Measurements from ENCODE around the gene PARD3. TPM values are rescaled to one million over a fixed set of nuclear protein-coding genes. Genes with fewer than 3 reads are reported as not detected.

Gene PARD3
- total RNA-seq, 1 donor from 2014 or later = 34.1 TPM

DNA sequence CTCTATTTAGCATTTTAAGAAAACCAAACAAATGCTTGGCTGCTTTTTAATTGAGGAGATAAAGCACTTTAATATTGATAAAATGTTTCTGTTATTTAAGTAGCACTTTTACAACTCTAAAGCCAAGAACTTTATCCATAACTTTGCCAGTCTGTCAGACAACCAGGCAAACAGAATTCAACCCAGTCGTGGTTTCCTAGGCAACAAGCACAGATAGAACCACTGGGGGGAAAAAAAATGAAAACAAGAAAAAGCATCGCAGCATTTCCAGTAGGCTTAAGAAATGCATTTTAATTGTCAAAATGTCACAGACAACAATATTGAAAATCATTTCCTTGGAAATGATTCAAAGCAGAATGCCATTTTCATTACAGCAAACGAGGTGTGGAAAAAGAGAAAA is 323.4 kb downstream of the PARD3 start:
- ATAC-seq = no peak
- no peak overlapping the region for H3K27ac ChIP-seq
- intact Hi-C loops (cut with DNase I) = no loop called here
- H3K27me3 ChIP-seq (ENCODE audit: low read depth) = no peaks in the 10 kb centered on the region
- H3K36me3 ChIP-seq = no peaks in the 10 kb centered on the region
- no peak overlapping the region for H3K4me3 ChIP-seq
- TF ChIP-seq, protein P1, sequence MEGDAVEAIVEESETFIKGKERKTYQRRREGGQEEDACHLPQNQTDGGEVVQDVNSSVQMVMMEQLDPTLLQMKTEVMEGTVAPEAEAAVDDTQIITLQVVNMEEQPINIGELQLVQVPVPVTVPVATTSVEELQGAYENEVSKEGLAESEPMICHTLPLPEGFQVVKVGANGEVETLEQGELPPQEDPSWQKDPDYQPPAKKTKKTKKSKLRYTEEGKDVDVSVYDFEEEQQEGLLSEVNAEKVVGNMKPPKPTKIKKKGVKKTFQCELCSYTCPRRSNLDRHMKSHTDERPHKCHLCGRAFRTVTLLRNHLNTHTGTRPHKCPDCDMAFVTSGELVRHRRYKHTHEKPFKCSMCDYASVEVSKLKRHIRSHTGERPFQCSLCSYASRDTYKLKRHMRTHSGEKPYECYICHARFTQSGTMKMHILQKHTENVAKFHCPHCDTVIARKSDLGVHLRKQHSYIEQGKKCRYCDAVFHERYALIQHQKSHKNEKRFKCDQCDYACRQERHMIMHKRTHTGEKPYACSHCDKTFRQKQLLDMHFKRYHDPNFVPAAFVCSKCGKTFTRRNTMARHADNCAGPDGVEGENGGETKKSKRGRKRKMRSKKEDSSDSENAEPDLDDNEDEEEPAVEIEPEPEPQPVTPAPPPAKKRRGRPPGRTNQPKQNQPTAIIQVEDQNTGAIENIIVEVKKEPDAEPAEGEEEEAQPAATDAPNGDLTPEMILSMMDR (IDR thresholded peaks at IDR 0.05) = no peak
- H3K9me3 ChIP-seq = no peaks in the 10 kb centered on the region
- DNase-seq = no peak
- H3K4me1 ChIP-seq = peaks cover 8% of the 10 kb centered on the region

DNA sequence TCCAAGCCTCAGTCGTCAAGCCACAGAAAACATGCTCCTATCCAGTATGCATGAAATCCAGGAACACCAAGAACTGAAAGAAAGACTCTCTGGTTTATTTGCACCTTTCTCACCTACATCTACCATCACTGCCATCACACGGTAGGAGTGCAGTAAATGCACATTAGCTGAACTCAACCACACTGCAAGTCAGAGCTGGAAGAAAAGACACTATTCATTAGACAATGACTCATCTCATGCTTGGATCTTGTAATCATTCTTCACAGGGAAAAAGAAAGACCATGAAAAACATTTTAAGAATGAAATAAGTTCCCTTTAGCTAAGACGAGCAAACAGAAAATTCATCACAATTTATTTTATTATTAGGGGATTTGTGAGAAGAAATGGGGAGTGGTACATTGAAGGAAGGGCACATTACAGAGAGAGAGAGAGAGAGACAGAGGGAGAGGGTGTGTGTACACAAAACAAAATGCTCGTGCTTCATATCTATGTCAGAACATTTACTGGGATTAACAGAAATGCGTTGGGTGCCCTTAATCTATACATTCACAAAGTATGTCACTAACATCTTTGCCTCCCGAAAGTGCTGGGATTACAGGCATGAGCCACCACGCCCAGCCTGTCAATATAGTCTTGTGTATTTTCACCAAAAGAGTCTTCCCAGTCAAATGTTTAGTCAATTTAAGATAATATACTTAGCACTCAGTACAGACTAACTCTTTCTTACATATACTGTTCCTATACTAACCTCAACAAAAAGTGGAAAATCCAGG is 324.9 kb downstream of the PARD3 start:
- intact Hi-C loops (cut with DNase I) = no loop called here
- ATAC-seq (no peak), DNase-seq (no peak)
- H3K9me3 ChIP-seq = no peaks in the 10 kb centered on the region
- peaks cover 8% of the 10 kb centered on the region for H3K4me1 ChIP-seq
- no peak overlapping the region for H3K27ac ChIP-seq
- TF ChIP-seq, protein P1 (IDR thresholded peaks at IDR 0.05) = no peak
- H3K4me3 ChIP-seq = no peak overlapping the region
- no peaks in the 10 kb centered on the region for H3K36me3 ChIP-seq
- H3K27me3 ChIP-seq (ENCODE audit: low read depth) = no peaks in the 10 kb centered on the region

DNA sequence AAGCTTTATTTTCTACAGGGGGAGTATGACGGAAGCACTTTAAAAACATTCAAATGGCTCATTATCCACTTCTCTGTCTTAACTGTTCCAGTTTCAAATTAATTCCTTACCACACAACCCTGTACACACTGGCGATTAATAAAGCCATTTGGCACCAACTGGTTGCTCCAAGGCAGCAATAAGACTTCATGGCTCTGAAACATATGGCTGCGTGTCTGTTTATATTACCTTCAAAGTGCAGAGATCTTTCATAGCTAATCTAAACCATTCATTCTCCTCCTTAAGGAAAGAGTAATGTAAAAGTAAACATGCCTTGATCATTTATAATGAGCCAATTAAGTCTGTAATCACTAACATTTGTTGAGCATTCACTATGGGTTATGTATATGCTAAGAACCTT is 325.7 kb downstream of the PARD3 start:
- H3K27me3 ChIP-seq (ENCODE audit: low read depth) = no peaks in the 10 kb centered on the region
- TF ChIP-seq, protein P1 (IDR thresholded peaks at IDR 0.05) = no peak
- H3K9me3 ChIP-seq = no peaks in the 10 kb centered on the region
- H3K4me3 ChIP-seq = no peak overlapping the region
- intact Hi-C loops (cut with DNase I) = no loop called here
- no peaks in the 10 kb centered on the region for H3K36me3 ChIP-seq
- peaks cover 8% of the 10 kb centered on the region for H3K4me1 ChIP-seq
- ATAC-seq = no peak
- H3K27ac ChIP-seq = no peak overlapping the region
- no peak for DNase-seq

DNA sequence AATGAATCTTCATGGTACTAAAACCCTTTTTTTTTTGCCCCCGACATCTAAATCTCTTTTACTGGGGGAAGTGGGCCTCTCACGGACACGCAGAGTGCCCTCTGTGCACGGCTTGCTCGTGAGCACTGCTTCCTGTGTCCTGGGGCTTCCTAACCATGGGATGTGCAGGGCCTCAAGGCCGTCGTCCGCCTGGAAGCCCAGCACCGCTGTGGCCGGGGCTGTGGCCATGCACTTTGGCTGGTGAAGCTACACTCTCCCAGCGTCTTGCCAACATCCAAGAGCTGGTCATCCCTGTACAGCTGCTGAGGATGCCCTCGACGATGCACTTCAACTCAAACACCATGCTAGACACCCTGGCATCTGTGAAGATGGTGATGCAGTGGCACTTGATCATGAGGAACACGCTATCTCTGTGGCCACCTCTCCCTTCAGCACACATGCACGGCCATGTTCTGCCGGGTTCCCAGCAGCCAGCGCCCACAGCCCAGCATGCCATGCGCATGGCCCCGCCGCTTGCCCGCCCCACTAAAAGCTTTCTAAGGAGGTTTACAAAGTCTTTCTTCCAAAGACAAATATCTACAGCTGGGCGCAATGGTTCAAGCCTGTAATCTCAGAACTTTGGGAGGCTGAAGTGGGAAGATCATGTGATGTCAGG is 326.5 kb downstream of the PARD3 start:
- DNase-seq (no peak), ATAC-seq (no peak)
- no peaks in the 10 kb centered on the region for H3K9me3 ChIP-seq
- intact Hi-C loops (cut with DNase I) = no loop called here
- H3K27me3 ChIP-seq (ENCODE audit: low read depth) = no peaks in the 10 kb centered on the region
- no peaks in the 10 kb centered on the region for H3K36me3 ChIP-seq
- H3K4me3 ChIP-seq = no peak overlapping the region
- peaks cover 8% of the 10 kb centered on the region for H3K4me1 ChIP-seq
- TF ChIP-seq, protein P1 (IDR thresholded peaks at IDR 0.05) = no peak
- H3K27ac ChIP-seq = no peak overlapping the region

DNA sequence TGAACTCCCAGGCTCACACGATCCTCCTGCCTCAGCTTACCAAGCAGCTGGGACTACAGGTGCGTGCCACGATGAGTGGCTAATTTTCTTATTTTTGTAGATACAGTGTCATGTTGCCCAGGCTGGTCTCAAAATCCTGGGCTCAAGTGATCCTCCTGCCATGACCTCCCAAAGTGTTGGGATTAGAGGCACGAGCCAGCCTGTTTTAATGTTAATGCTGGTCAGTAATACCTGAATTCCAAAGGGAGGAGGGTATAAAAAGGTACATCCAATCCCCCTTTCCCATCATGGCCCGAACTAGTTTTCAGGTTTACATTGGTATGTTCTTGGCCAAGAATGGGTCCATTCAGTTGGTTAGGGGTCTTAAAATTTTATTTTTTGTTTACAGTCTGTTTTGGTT is 329.1 kb downstream of the PARD3 start:
- Histone ChIP-seq H3K4me3 (no peak overlapping the region), H3K27ac (no peak overlapping the region), H3K4me1 (peaks cover 3% of the 10 kb centered on the region), H3K36me3 (no peaks in the 10 kb centered on the region), H3K27me3 (ENCODE audit: low read depth) (no peaks in the 10 kb centered on the region), H3K9me3 (no peaks in the 10 kb centered on the region)
- ATAC-seq = no peak
- TF ChIP-seq, protein P1 (IDR thresholded peaks at IDR 0.05) = no peak
- intact Hi-C loops (cut with DNase I) = no loop called here
- no peak for DNase-seq

All from lower lobe of right lung (tissue), 2 donors.